UCSD-AML1 (cell line): ENCODE measurements around the gene MVB12B.

Source experiments
- DNase-seq: peaks from one replicate; lab custom pipeline; 2025; ENCODE audit not compliant: unreplicated experiment; lab: John Stamatoyannopoulos, UW

The MVB12B gene

GRCh38 chr9:126449725-126450667, 123.4 kb downstream of the MVB12B start:
- no peak for DNase-seq

GRCh38 chr9:126450668-126451205, 124.1 kb downstream of the MVB12B start:
- DNase-seq: no peak

DNA sequence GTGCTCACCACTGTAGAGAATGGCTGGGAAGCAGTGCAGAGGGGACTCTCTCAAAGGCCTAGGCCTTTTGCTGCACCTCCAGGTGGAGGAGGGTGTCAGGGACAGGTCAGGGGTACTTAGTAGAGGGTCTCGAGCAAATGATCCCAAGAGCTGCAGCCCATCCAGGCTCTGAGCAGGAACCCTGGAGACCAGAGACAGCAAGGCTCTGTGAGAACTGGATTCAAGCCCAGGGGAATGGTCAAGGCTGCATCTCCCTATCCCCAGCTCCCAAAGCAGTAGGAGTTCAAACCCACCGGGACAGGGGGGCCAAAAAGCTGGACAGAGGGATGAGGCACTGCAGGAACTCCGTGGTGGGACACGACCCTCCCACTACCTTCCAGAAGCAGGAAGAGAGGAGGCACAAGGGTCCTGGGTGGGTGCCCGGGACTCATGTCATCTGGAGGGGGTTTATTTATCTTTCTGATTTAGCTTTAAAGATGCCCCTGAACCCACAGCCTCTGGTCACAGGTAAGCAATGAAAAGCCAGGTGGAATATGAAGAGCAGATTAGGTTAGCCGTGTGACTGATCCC, 124.8 kb downstream of the MVB12B start:
- DNase-seq: no peak

DNA sequence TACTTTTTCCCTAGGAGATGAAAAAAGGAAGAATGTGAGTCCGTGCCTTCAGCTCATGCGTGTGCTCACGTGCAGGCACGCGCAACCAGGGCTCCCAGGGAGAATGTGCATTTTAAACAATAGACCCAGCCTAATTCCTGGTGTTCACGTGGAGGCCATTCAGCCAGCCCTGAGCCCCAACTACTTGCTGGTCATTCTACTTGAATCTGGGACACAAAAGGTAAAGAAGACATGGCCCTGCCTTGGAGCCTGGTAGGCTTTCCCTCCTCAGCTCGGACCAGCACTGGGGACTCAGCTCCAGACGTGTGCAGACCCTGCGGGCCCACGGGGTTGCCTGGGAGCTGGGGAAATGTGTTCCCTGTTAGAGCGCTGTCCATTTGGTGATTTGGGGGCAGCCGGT, 125.5 kb downstream of the MVB12B start:
- no peak for DNase-seq

GRCh38 chr9:126453156-126453963, 126.7 kb downstream of the MVB12B start:
- DNase-seq: no peak

GRCh38 chr9:126454215-126454614, 127.6 kb downstream of the MVB12B start:
- no peak for DNase-seq

GRCh38 chr9:126454795-126455194, 128.2 kb downstream of the MVB12B start:
- no peak for DNase-seq

GRCh38 chr9:126456441-126457174, 130.0 kb downstream of the MVB12B start:
- DNase-seq: no peak

DNA sequence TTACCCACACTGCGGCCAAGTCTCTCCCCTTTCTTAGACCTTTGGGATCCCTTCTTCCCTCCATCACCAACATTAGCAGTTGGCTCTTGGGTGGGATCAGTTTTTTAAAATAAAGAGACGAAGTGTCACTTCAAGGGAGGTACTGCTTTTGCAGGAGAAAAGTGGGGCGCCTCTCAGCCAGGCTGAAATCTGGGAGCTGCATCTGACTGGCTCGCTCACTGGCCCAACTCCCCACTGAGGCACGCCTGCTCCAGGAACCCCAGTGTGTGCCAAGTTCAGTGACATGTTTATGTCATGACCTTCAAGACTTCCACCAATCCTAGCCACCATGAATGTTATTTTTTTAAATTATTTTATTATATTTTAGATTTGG, 130.5 kb downstream of the MVB12B start:
- no peak for DNase-seq

DNA sequence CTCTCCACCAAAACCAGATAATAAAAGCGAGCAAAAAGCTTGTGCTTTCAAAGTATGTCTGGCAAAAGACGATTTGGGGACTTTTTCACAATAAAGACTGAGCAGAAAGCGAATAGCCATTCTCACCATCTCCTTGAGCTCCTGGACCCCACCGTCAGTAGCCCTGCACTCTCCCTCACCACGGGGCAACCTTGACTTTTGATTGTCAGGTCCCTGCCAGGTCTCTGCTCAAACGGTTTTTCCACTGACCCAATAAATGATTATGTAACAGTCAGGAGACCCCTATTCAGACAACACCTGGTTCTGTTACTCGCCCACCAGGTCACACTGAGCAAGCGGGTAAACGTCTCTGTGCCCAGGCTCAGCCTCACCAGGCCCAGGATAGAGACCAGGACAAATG, 131.3 kb downstream of the MVB12B start:
- no peak for DNase-seq

- no peak for DNase-seq
These were observed 132.5 kb downstream of the MVB12B start for GRCh38 chr9:126459126-126459525.

DNA sequence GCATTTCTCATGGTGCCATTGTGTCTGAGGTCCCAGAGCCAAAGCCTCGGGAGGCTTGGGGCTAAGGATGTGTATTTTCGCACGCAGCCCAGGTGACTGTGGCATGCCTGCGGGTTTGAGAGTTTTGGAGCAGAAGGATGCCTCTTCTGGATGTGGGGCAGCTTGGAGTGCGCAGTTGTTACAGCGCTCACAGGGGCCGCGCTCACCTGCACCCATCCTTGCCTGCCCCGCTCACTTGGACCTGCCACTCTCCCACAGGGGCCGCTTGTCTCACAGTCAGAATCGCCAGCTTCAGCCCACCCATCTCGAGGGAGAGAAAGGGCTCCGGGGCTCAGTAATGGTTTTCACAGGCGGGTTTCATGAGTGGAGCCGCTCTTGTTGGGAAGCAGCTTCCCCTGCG, 132.9 kb downstream of the MVB12B start:
- DNase-seq: no peak

- no peak for DNase-seq
These were observed 133.6 kb downstream of the MVB12B start for GRCh38 chr9:126459965-126460843.

DNA sequence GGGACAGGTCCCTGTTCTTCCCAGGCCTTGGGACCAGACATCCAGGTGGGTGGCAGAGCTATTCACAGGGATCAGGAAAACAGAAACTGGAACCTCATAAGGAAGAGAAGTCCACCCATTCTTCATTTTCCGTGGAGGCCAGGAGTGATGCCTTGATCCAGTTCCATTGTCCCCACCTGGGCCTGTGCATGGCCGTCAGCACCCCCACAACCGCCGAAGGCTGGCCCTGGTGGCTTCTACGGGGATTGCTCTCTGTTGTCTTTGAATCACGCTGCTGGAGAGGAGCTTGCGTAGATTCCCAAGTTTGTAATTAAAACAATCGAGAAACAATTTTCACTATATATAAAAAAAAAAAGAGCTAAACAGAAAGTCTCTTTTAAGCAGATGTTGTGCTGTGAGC, 134.4 kb downstream of the MVB12B start:
- DNase-seq: no peak

GRCh38 chr9:126461608-126462007, 135.0 kb downstream of the MVB12B start:
- no peak for DNase-seq

DNA sequence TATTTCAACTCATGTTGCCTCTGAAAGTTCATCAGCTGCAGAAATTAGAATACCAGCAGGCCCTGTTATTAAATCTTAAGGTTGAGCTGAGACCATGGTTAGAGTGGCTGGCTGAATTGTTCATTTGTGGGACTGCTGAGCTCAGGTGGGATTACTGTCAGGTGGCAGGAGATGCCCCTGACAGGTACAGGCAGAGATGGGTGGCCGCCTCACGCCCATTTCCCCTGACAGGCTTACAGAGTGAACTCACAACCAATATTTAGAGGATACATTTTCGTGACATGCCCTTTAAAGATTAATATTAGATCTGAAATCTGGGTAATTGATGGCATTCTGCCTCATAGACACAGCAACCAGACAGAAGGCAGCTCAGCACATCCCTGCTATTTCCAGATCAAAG, 136.0 kb downstream of the MVB12B start:
- DNase-seq: no peak

DNA sequence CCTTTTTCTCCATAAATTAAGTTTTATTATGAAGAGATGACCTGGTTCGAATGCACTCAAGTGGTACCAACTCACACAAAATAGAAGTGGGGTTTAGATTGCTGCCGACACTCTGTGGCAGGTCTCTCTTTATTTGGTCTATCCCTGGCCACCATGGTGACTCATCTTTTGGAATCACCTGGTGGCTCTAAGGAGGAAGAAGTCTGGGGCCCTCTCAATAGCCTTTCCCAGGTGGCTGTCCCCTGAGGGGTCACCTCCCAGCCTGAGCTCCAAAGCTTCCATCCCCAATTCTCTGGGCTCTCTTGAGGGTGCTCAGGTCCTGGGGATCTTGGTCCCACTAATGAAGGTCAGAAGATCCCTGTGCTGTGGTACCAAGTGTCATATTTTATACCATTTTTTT, 136.8 kb downstream of the MVB12B start:
- no peak for DNase-seq

DNA sequence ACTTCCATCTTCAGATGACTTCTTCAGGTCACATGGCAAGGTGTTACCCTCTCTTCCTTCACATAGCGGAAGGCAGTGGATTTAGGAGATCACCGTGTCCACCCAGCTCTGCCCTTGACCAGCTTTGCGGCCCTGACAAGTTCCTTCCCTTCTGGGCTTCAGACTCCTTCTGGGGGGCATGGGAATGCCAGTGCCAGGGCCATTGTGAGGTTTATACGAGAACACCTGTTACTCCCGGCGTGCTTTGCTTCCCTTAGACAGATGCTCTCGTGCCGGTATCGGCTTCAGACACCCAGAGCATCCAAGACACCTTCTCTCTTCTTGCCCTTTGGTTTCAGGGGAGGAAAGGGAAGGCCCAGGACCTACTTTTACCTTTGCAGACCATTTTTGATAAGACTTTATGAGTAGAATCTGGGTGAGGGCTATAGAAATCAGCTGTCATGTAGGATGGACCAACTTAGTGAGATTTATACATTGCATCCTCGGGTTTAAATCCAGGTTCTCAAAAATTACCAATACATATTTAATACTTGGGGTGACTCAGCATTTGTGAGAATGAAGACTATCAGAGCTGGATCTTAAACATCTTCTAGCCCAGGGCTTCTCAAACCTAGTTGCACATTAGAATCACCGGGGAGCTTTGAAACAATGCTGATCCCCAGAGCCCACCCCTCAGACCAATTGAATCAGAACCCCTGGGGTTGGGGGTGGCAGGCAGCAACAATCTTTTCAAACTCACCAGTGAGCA, 138.2 kb downstream of the MVB12B start:
- no peak for DNase-seq

DNA sequence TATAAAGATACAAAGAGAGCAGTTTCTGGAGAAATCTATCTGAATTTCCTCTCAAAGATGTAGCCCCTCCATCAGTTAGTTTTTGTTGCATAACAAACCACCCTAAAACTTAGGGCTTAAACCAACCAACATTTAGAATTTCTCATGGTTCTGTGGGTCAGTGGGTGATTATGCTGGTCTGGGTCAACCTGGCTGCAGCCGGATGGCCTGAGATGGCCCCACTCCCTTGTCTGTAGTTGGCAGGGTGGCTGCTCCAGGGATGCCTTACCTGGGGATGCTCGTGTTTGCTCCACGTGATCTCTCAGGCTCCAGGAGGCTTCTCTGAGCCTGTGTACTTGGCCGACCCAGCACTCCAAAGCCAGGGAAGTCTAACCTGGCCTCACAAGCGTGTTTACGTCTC, 139.3 kb downstream of the MVB12B start:
- no peak for DNase-seq
